Fibroblast of lung (primary cell): Measurements from ENCODE around the gene COBL.

ENCODE experiments used
- EZH2 ChIP-seq: IDR thresholded peaks from 2 replicates; pipeline ENCODE4 v1.5.1; 2012; ENCODE audit warnings: low read length, control low read depth, mild to moderate bottlenecking; ENCODE audit errors: missing control alignments
- TF ChIP-seq, protein P1 (sequence below), 2 donors: IDR thresholded peaks in 1 of 2; conservative IDR thresholded peaks in 1 of 2; 1 replicate in 1 of 2; 2 replicates in 1 of 2; pipeline ENCODE4 v1.5.1; 2011 to 2012; ENCODE audit warnings: low read length in 2 of 2, control low read depth in 1 of 2, inconsistent platforms in 1 of 2, low read depth in 1 of 2, mild to moderate bottlenecking in 1 of 2

- TF ChIP-seq, protein P1, sequence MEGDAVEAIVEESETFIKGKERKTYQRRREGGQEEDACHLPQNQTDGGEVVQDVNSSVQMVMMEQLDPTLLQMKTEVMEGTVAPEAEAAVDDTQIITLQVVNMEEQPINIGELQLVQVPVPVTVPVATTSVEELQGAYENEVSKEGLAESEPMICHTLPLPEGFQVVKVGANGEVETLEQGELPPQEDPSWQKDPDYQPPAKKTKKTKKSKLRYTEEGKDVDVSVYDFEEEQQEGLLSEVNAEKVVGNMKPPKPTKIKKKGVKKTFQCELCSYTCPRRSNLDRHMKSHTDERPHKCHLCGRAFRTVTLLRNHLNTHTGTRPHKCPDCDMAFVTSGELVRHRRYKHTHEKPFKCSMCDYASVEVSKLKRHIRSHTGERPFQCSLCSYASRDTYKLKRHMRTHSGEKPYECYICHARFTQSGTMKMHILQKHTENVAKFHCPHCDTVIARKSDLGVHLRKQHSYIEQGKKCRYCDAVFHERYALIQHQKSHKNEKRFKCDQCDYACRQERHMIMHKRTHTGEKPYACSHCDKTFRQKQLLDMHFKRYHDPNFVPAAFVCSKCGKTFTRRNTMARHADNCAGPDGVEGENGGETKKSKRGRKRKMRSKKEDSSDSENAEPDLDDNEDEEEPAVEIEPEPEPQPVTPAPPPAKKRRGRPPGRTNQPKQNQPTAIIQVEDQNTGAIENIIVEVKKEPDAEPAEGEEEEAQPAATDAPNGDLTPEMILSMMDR (conservative IDR thresholded peaks at IDR 0.05 in 1 of 2, IDR thresholded peaks at IDR 0.05 in 1 of 2; ENCODE audit: low read depth in 1 of 2, low read length in 2 of 2) = peak; percentile 89 to 93
- no peak for TF ChIP-seq EZH2
Observed at GRCh38 chr7:51162724-51163329, 153.8 kb downstream of the COBL start.
